ENCODE measurements around the gene JARID2. TPM values are rescaled to one million over a fixed set of nuclear protein-coding genes. Genes with fewer than 3 reads are reported as not detected.

JARID2 gene
- total and polyA plus RNA-seq, 2 of the 4 experiments (the other 2 are of a cell fraction) = 9.6 to 12.9 TPM

DNA sequence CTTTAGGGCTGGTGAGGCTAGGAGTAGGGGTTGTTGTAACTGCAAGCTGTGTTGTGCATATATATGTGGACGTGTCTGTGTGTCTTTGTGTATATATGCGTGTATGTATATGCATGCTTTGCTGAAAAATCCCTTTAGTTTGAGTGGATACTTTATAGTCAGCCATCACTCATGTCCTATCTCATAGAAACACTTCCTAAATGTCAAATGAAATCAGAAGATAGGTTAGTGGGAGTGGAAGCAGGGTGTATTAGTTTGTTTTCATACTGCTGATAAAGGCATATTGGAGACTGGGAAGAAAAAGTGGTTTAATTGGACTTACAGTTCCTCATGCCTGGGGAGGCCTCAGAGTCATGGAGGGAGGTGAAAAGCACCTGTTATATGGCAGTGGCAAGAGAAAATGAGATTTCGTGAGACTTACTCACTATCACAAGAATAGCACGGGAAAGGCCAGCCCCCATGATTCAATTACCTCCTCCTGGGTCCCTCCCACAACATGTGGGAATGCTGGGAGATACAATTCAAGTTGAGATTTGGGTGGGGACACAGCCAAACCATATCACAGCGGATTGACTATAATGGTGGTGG lies 131.1 kb downstream of the JARID2 start:
- Histone ChIP-seq H3K36me3 (ENCODE audit: control insufficient read depth, insufficient read depth, low read length) (peaks cover 4% of the 10 kb centered on the region), H3K9me1 (ENCODE audit: insufficient read depth, low read length) (peaks cover 7% of the 10 kb centered on the region; the same call in 1 of the 2 replicates), H4K5ac (ENCODE audit: low read depth, low read length) (no peak overlapping the region), H2BK15ac (ENCODE audit: low read depth, low read length) (no peak overlapping the region), H3K23ac (ENCODE audit: low read depth, low read length) (no peak overlapping the region), H2BK5ac (ENCODE audit: low read depth, low read length, poor library complexity, severe bottlenecking) (no peak overlapping the region), H2AK5ac (ENCODE audit: low read depth, low read length) (no peak overlapping the region), H3K4ac (ENCODE audit: low read depth, low read length) (no peak overlapping the region), H3K27me3 (ENCODE audit: control insufficient read depth, insufficient read depth, low read length) (no peaks in the 10 kb centered on the region), H2AK9ac (replicated peaks; ENCODE audit: low read depth, low read length, poor library complexity) (no peak overlapping the region), H3K4me2 (ENCODE audit: low read depth, low read length) (no peak overlapping the region), H3K4me1 (ENCODE audit: control insufficient read depth, insufficient read depth, low read length) (no peaks in the 10 kb centered on the region), H3K56ac (ENCODE audit: extremely low read depth, insufficient read depth, low read length) (no peak overlapping the region), H2BK20ac (ENCODE audit: low read depth, low read length) (no peak overlapping the region), H2BK120ac (ENCODE audit: low read depth, low read length) (no peak overlapping the region), H4K91ac (ENCODE audit: insufficient read depth, low read depth, low read length) (no peak overlapping the region), H4K20me1 (ENCODE audit: insufficient read depth, low read length) (peaks cover 95% of the 10 kb centered on the region), H4K8ac (ENCODE audit: low read depth in 2 of 2, low read length in 2 of 2) (no peak overlapping the region), H3K9ac (ENCODE audit: low read depth, low read length) (no peak overlapping the region), H3K79me1 (ENCODE audit: low read depth in 1 of 2, low read length in 2 of 2) (peaks cover 31 to 91% of the 10 kb centered on the region in 2 experiments), H3K27ac (ENCODE audit: insufficient read depth, low read length) (no peak overlapping the region), H3K14ac (replicated peaks; ENCODE audit: low read depth, low read length) (no peak overlapping the region), H2AFZ (replicated peaks; ENCODE audit: low read length, poor library complexity) (no peak overlapping the region), H3K4me3 (ENCODE audit: insufficient read depth, low read depth, low read length) (no peak overlapping the region), H3K9me3 (ENCODE audit: control insufficient read depth, insufficient read depth, low read length) (no peaks in the 10 kb centered on the region), H3K18ac (ENCODE audit: low read depth, low read length) (no peak overlapping the region)
- ATAC-seq (ENCODE audit: low read depth) = no peak
- CTCF ChIA-PET = no interaction called here
- no CpG with 5 or more reads among the region's 5 CpGs for WGBS, 2 experiments (ENCODE audit: extremely low coverage in 2 of 2, insufficient read length in 1 of 2)
- no peak for DNase-seq
- dilution Hi-C loops (cut with HindIII; ENCODE audit: low sequenced_read_pairs, unreplicated experiment) = no loop called here
- POLR2A ChIA-PET (ENCODE audit: unreplicated experiment) = no interaction called here
- intact Hi-C loops (cut with micrococcal nuclease) = no loop called here
- TF ChIP-seq, protein P1, sequence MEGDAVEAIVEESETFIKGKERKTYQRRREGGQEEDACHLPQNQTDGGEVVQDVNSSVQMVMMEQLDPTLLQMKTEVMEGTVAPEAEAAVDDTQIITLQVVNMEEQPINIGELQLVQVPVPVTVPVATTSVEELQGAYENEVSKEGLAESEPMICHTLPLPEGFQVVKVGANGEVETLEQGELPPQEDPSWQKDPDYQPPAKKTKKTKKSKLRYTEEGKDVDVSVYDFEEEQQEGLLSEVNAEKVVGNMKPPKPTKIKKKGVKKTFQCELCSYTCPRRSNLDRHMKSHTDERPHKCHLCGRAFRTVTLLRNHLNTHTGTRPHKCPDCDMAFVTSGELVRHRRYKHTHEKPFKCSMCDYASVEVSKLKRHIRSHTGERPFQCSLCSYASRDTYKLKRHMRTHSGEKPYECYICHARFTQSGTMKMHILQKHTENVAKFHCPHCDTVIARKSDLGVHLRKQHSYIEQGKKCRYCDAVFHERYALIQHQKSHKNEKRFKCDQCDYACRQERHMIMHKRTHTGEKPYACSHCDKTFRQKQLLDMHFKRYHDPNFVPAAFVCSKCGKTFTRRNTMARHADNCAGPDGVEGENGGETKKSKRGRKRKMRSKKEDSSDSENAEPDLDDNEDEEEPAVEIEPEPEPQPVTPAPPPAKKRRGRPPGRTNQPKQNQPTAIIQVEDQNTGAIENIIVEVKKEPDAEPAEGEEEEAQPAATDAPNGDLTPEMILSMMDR (conservative IDR thresholded peaks at IDR 0.05; ENCODE audit: low read depth, low read length) = no peak
- TF ChIP-seq MAZ (IDR thresholded peaks at IDR 0.05; ENCODE audit: borderline replicate concordance, low read depth, low read length) (no peak), CHD1 (IDR thresholded peaks at IDR 0.05; ENCODE audit: low read depth, low read length) (no peak), FOS (IDR thresholded peaks at IDR 0.05; ENCODE audit: low read depth, low read length) (no peak), RAD21 (IDR thresholded peaks at IDR 0.05; ENCODE audit: low read length) (no peak), MAFK (IDR thresholded peaks at IDR 0.05; ENCODE audit: low read depth, low read length) (no peak), CEBPB (IDR thresholded peaks at IDR 0.05; ENCODE audit: low read depth, low read length) (no peak), MXI1 (IDR thresholded peaks at IDR 0.05; ENCODE audit: borderline replicate concordance, low read depth, low read length) (no peak), POLR2A (IDR thresholded peaks at IDR 0.05; ENCODE audit: low read depth, low read length) (no peak), RCOR1 (IDR thresholded peaks at IDR 0.05; ENCODE audit: insufficient replicate concordance, low read length) (no peak), SMC3 (IDR thresholded peaks at IDR 0.05; ENCODE audit: low read depth, low read length) (no peak), BHLHE40 (IDR thresholded peaks at IDR 0.05; ENCODE audit: low read depth, low read length) (no peak), RFX5 (IDR thresholded peaks at IDR 0.05; ENCODE audit: low read depth, low read length) (no peak), NFE2L2 (IDR thresholded peaks at IDR 0.05; ENCODE audit: low read depth, low read length) (no peak)
- TF ChIP-seq, protein P2, sequence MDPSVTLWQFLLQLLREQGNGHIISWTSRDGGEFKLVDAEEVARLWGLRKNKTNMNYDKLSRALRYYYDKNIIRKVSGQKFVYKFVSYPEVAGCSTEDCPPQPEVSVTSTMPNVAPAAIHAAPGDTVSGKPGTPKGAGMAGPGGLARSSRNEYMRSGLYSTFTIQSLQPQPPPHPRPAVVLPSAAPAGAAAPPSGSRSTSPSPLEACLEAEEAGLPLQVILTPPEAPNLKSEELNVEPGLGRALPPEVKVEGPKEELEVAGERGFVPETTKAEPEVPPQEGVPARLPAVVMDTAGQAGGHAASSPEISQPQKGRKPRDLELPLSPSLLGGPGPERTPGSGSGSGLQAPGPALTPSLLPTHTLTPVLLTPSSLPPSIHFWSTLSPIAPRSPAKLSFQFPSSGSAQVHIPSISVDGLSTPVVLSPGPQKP (IDR thresholded peaks at IDR 0.05; ENCODE audit: borderline replicate concordance, low read depth, low read length) = no peak
- TF ChIP-seq, protein P3, sequence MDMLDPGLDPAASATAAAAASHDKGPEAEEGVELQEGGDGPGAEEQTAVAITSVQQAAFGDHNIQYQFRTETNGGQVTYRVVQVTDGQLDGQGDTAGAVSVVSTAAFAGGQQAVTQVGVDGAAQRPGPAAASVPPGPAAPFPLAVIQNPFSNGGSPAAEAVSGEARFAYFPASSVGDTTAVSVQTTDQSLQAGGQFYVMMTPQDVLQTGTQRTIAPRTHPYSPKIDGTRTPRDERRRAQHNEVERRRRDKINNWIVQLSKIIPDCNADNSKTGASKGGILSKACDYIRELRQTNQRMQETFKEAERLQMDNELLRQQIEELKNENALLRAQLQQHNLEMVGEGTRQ (IDR thresholded peaks at IDR 0.05; ENCODE audit: low read depth, low read length) = no peak
- in situ Hi-C loops (cut with MboI; ENCODE audit: low sequenced_read_pairs) = loop anchor here (25.0 kb wide), 1 partner anchor 1465 kb away; the partner anchor contains the start of gene RNF182
- no TSS peak for BruUV-seq (replicated peaks)
